Embryonic facial prominence (tissue), 1 donor: ENCODE measurements around the gene NOS2.

ENCODE experiments used
- DNase-seq: peaks from one replicate; pipeline ENCODE4 v3.0.0-alpha.2; 2016; ENCODE audit errors: extremely low spot score

NOS2 gene

DNA sequence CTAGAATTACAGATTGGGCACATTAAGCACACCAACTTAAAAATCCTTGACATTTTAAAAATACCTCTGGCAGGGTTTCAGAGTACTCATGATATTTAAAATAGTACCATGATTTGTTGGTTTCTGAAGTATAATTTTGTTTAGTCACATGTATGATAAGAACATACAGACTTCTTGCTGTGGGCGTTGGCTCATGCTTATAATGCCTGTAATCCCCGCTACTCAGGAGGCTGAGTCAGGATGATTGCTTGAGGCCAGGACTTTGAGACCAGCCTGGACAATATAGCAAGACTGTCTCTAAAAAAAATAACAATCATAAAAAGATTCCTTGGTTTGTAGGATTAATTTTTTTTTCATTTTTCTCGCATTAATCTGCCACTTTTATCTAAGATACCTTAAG is 78.5 kb downstream of the NOS2 start:
- no peak for DNase-seq
